ENCODE results near the gene RAB17. TPM values are rescaled to one million over a fixed set of nuclear protein-coding genes. Genes with fewer than 3 reads are reported as not detected.

Gene RAB17
- total and polyA plus RNA-seq, 10 of the 15 experiments (the other 5 are each of a cell fraction or from before 2014, with no cell fraction given), result 0.07 to 1.4 (median 0.28) TPM; not detected in 3

DNA sequence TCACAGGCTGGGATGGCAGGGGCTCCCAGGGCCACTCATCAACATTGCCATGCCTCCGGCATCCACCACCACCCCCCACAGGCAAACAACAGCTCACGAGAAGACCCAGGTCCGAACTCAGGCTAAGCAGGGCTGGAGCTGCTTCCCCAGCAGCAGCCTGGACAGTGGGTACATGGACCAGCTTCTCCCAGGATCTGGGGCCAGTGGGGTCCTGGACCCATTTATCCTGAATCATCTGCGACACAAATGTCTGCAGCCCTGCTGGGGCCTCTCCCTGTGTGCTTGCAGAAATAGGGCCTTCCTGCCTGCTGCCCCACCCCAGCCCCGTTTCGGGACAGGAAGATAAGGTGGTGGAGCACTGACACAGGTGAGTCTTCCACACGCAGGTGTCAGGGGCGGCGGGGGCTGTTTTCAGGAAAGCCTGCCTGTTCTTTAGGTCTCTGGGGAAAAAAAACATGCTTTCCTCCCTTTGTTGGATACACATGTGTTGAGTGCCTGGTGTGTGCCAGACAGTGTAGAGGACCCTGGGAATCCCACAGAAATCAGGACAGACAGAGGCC is 19.7 kb downstream of the RAB17 start:
- H3K4me3 ChIP-seq, result no peak overlapping the region
- no peak overlapping the region for H3K4me2 ChIP-seq (ENCODE audit: control insufficient read depth, insufficient read depth)
- no peak overlapping the region for H3K9ac ChIP-seq (ENCODE audit: control insufficient read depth, insufficient read depth, low read length)
- H3K4me1 ChIP-seq (ENCODE audit: control insufficient read depth, insufficient read depth, low read length), result no peaks in the 10 kb centered on the region
- ChIA-PET CTCF (interaction anchor here (0.6 to 6.7 kb wide), 17 partner anchors 9 to 453 kb away, joined by 3 to 364 read pairs (median 11); no protein-coding TSS in a partner anchor), POLR2A (interaction anchor here (2.3 kb wide), 1 partner anchor 58 kb away, joined by 11 read pairs; no protein-coding TSS in a partner anchor), RAD21 (ENCODE audit: unreplicated experiment) (interaction anchor here (0.7 to 7.4 kb wide), 11 partner anchors 9 to 175 kb away, joined by 3 to 300 read pairs (median 5); no protein-coding TSS in a partner anchor), SMC1A (ENCODE audit: uncharacterized antibody, unreplicated experiment) (interaction anchor here (0.6 to 7.1 kb wide), 12 partner anchors 8 to 416 kb away, joined by 3 to 190 read pairs (median 6); no protein-coding TSS in a partner anchor)
- no peak for DNase-seq (ENCODE audit: low read depth, low spot score)
- H2AFZ ChIP-seq (ENCODE audit: control insufficient read depth, low read depth, low read length), result no peak overlapping the region
- no peaks in the 10 kb centered on the region; the same call in 2 of the 3 replicates for H3K9me3 ChIP-seq (replicated peaks; ENCODE audit: control insufficient read depth, insufficient read depth, low read length)
- ATAC-seq, result no peak
- BruUV-seq (replicated peaks), result no TSS peak
- no peaks in the 10 kb centered on the region for H4K20me1 ChIP-seq (ENCODE audit: control insufficient read depth, insufficient read depth)
- no peak overlapping the region for H3K27ac ChIP-seq (ENCODE audit: control insufficient read depth, insufficient read depth)
- FAIRE-seq, result no peak
- 51% methylated on average over 9 of the region's 9 CpGs for WGBS (ENCODE audit: insufficient coverage, insufficient replicate concordance, low lambda C conversion rate, missing lambda C conversion rate)
- no peaks in the 10 kb centered on the region for H3K79me2 ChIP-seq (ENCODE audit: control insufficient read depth, insufficient read depth, low read length)
- no peaks in the 10 kb centered on the region for H3K36me3 ChIP-seq (ENCODE audit: control insufficient read depth in 2 of 2, insufficient read depth in 2 of 2, low read length in 1 of 2)
- intact Hi-C loops (cut with micrococcal nuclease; ENCODE audit: unreplicated experiment), result loop anchor here (5.0 kb wide), 1 partner anchor 149 kb away; no protein-coding TSS in a partner anchor
- in situ Hi-C loops (cut with MboI), result loop anchor here (5.0 kb wide), 2 partner anchors 59 to 414 kb away; no protein-coding TSS in a partner anchor
- H3K27me3 ChIP-seq (replicated peaks in 1 of 2; ENCODE audit: control insufficient read depth in 2 of 2, insufficient read depth in 2 of 2, low read length in 1 of 2), result peaks cover 0 to 2% of the 10 kb centered on the region in 2 experiments; a peak in 1 of 4 replicates
- TF ChIP-seq, protein P1, sequence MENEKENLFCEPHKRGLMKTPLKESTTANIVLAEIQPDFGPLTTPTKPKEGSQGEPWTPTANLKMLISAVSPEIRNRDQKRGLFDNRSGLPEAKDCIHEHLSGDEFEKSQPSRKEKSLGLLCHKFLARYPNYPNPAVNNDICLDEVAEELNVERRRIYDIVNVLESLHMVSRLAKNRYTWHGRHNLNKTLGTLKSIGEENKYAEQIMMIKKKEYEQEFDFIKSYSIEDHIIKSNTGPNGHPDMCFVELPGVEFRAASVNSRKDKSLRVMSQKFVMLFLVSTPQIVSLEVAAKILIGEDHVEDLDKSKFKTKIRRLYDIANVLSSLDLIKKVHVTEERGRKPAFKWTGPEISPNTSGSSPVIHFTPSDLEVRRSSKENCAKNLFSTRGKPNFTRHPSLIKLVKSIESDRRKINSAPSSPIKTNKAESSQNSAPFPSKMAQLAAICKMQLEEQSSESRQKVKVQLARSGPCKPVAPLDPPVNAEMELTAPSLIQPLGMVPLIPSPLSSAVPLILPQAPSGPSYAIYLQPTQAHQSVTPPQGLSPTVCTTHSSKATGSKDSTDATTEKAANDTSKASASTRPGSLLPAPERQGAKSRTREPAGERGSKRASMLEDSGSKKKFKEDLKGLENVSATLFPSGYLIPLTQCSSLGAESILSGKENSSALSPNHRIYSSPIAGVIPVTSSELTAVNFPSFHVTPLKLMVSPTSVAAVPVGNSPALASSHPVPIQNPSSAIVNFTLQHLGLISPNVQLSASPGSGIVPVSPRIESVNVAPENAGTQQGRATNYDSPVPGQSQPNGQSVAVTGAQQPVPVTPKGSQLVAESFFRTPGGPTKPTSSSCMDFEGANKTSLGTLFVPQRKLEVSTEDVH (IDR thresholded peaks at IDR 0.05; ENCODE audit: low read depth, partially characterized antibody), result no peak
- TF ChIP-seq, protein P2, sequence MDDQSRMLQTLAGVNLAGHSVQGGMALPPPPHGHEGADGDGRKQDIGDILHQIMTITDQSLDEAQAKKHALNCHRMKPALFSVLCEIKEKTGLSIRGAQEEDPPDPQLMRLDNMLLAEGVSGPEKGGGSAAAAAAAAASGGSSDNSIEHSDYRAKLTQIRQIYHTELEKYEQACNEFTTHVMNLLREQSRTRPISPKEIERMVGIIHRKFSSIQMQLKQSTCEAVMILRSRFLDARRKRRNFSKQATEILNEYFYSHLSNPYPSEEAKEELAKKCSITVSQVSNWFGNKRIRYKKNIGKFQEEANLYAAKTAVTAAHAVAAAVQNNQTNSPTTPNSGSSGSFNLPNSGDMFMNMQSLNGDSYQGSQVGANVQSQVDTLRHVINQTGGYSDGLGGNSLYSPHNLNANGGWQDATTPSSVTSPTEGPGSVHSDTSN (IDR thresholded peaks at IDR 0.05; ENCODE audit: insufficient replicate concordance, low read depth, low read length), result no peak
- TF ChIP-seq POU2F2 (IDR thresholded peaks at IDR 0.05; ENCODE audit: borderline replicate concordance, low read depth, low read length) (no peak), CBX5 (IDR thresholded peaks at IDR 0.05; ENCODE audit: low read depth) (no peak), ZNF384 (IDR thresholded peaks at IDR 0.05; ENCODE audit: borderline replicate concordance, low read depth, low read length) (no peak), CBX3 (IDR thresholded peaks at IDR 0.05; ENCODE audit: borderline replicate concordance, low read depth) (no peak), JUND (IDR thresholded peaks at IDR 0.05; ENCODE audit: low read depth, low read length) (no peak), PML (IDR thresholded peaks at IDR 0.05; ENCODE audit: low read length) (no peak), CHD2 (IDR thresholded peaks at IDR 0.05; ENCODE audit: borderline replicate concordance, low read depth, low read length) (no peak), YY1 (IDR thresholded peaks at IDR 0.05; ENCODE audit: low read depth, low read length) (no peak)
- TF ChIP-seq, protein P3, sequence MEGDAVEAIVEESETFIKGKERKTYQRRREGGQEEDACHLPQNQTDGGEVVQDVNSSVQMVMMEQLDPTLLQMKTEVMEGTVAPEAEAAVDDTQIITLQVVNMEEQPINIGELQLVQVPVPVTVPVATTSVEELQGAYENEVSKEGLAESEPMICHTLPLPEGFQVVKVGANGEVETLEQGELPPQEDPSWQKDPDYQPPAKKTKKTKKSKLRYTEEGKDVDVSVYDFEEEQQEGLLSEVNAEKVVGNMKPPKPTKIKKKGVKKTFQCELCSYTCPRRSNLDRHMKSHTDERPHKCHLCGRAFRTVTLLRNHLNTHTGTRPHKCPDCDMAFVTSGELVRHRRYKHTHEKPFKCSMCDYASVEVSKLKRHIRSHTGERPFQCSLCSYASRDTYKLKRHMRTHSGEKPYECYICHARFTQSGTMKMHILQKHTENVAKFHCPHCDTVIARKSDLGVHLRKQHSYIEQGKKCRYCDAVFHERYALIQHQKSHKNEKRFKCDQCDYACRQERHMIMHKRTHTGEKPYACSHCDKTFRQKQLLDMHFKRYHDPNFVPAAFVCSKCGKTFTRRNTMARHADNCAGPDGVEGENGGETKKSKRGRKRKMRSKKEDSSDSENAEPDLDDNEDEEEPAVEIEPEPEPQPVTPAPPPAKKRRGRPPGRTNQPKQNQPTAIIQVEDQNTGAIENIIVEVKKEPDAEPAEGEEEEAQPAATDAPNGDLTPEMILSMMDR (IDR thresholded peaks at IDR 0.05 in 2 of 3, conservative IDR thresholded peaks at IDR 0.05 in 1 of 3; ENCODE audit: control insufficient read depth in 2 of 3, extremely low read depth in 1 of 3, insufficient read depth in 1 of 3, low read depth in 3 of 3, low read length in 3 of 3), result no peak
- TF ChIP-seq, protein P4, sequence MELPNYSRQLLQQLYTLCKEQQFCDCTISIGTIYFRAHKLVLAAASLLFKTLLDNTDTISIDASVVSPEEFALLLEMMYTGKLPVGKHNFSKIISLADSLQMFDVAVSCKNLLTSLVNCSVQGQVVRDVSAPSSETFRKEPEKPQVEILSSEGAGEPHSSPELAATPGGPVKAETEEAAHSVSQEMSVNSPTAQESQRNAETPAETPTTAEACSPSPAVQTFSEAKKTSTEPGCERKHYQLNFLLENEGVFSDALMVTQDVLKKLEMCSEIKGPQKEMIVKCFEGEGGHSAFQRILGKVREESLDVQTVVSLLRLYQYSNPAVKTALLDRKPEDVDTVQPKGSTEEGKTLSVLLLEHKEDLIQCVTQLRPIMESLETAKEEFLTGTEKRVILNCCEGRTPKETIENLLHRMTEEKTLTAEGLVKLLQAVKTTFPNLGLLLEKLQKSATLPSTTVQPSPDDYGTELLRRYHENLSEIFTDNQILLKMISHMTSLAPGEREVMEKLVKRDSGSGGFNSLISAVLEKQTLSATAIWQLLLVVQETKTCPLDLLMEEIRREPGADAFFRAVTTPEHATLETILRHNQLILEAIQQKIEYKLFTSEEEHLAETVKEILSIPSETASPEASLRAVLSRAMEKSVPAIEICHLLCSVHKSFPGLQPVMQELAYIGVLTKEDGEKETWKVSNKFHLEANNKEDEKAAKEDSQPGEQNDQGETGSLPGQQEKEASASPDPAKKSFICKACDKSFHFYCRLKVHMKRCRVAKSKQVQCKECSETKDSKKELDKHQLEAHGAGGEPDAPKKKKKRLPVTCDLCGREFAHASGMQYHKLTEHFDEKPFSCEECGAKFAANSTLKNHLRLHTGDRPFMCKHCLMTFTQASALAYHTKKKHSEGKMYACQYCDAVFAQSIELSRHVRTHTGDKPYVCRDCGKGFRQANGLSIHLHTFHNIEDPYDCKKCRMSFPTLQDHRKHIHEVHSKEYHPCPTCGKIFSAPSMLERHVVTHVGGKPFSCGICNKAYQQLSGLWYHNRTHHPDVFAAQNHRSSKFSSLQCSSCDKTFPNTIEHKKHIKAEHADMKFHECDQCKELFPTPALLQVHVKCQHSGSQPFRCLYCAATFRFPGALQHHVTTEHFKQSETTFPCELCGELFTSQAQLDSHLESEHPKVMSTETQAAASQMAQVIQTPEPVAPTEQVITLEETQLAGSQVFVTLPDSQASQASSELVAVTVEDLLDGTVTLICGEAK (IDR thresholded peaks at IDR 0.05; ENCODE audit: borderline replicate concordance), result no peak

All from GM12878 (cell line).